ENCODE results near the gene SYS1.
"Not testable (repeated sequence)": the region's sequence is repeated elsewhere in the genome, so short reads cannot be mapped to it uniquely, and the experiment has no call there.

The SYS1 gene

DNA sequence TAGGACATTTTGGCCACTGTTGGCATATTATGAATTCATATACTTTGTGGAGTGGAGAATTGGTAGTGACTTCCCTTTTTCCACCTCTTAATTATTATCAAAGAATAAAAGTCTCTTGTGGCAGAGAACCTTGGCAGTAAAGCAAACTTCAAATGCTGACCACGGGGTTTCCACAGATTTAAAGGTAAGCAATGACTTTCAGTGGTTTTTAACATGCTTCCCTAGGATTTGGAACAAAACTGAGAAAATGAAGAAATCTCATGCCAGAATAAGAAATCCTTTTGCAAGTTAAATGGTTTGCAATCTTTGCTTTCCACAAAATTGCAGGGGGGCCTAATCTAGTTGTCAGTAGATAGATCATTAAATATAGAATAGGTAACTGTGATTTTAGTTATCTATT, 12.7 kb upstream of the SYS1 start:
- Histone ChIP-seq H3K36me3 (ENCODE audit: control insufficient read depth, low read length) (no peaks in the 10 kb centered on the region), H3K27me3 (ENCODE audit: control insufficient read depth, low read length) (peaks cover 50% of the 10 kb centered on the region), H4K20me1 (ENCODE audit: control insufficient read depth, insufficient read depth, low read depth, low read length) (no peaks in the 10 kb centered on the region), H3K9me3 (ENCODE audit: control insufficient read depth, insufficient read depth, low read length) (no peaks in the 10 kb centered on the region), H3K4me1 (ENCODE audit: control insufficient read depth, low read length) (no peaks in the 10 kb centered on the region), H3K79me2 (ENCODE audit: control insufficient read depth, low read length) (no peaks in the 10 kb centered on the region), H3K4me3 (ENCODE audit: low read length) (no peak overlapping the region), H3K27ac (ENCODE audit: low read depth, low read length) (no peak overlapping the region), H3K9me2 (replicated peaks; ENCODE audit: control insufficient read depth, low read length) (no peaks in the 10 kb centered on the region), H3K4me2 (ENCODE audit: low read length) (no peak overlapping the region), H3F3A (ENCODE audit: control insufficient read depth, insufficient read depth) (no peaks in the 10 kb centered on the region)
- TF ChIP-seq EZH2phosphoT487 (IDR thresholded peaks at IDR 0.05; ENCODE audit: borderline replicate concordance, low read length) (no peak), CTCF (IDR thresholded peaks at IDR 0.05; ENCODE audit: low read depth, low read length, poor library complexity, severe bottlenecking) (no peak)

- not testable (repeated sequence) for H3K4me3 ChIP-seq (ENCODE audit: low read length); H3K27ac ChIP-seq (ENCODE audit: low read depth, low read length); H4K20me1 ChIP-seq (ENCODE audit: control insufficient read depth, insufficient read depth, low read depth, low read length); H3K4me2 ChIP-seq (ENCODE audit: low read length); H3K9me2 ChIP-seq (replicated peaks; ENCODE audit: control insufficient read depth, low read length); H3K4me1 ChIP-seq (ENCODE audit: control insufficient read depth, low read length); H3K36me3 ChIP-seq (ENCODE audit: control insufficient read depth, low read length); H3F3A ChIP-seq (ENCODE audit: control insufficient read depth, insufficient read depth); H3K79me2 ChIP-seq (ENCODE audit: control insufficient read depth, low read length); H3K9me3 ChIP-seq (ENCODE audit: control insufficient read depth, insufficient read depth, low read length)
- peaks cover 45% of the 10 kb centered on the region for H3K27me3 ChIP-seq (ENCODE audit: control insufficient read depth, low read length)
Measured at GRCh38 chr20:45350795-45351194, 12.2 kb upstream of the SYS1 start.

DNA sequence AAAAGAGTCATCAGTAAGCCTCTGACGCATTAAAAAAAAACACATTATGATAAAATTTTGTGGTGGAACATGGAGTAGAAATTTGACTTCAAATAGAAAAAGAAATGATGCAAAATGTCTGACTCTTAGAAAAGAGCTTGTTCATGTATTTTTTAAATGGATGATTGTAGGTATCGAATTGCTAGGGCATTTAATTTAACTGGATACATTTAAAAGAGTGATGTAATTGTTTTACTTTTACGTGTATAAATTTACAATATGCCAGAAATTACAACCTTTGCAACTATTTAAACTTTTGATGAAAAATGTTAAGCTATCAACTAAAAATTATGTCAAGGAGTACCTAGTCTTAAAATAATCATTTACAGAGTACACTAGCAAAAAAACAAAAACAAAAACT, 10.2 kb upstream of the SYS1 start:
- Histone ChIP-seq H3K36me3 (ENCODE audit: control insufficient read depth, low read length) (no peaks in the 10 kb centered on the region), H3K79me2 (ENCODE audit: control insufficient read depth, low read length) (no peaks in the 10 kb centered on the region), H3K27ac (ENCODE audit: low read depth, low read length) (no peak overlapping the region), H3K9me3 (ENCODE audit: control insufficient read depth, insufficient read depth, low read length) (no peaks in the 10 kb centered on the region), H3K4me1 (ENCODE audit: control insufficient read depth, low read length) (no peaks in the 10 kb centered on the region), H3F3A (ENCODE audit: control insufficient read depth, insufficient read depth) (no peaks in the 10 kb centered on the region), H3K9me2 (replicated peaks; ENCODE audit: control insufficient read depth, low read length) (no peaks in the 10 kb centered on the region), H3K4me3 (ENCODE audit: low read length) (no peak overlapping the region), H3K4me2 (ENCODE audit: low read length) (no peak overlapping the region), H3K27me3 (ENCODE audit: control insufficient read depth, low read length) (peaks cover 26% of the 10 kb centered on the region), H4K20me1 (ENCODE audit: control insufficient read depth, insufficient read depth, low read depth, low read length) (no peaks in the 10 kb centered on the region)
- no peak for TF ChIP-seq EZH2phosphoT487 (IDR thresholded peaks at IDR 0.05; ENCODE audit: borderline replicate concordance, low read length)
- TF ChIP-seq CTCF (IDR thresholded peaks at IDR 0.05; ENCODE audit: low read depth, low read length, poor library complexity, severe bottlenecking), result no peak

- peaks cover 7% of the 10 kb centered on the region for H3K4me1 ChIP-seq (ENCODE audit: control insufficient read depth, low read length)
- no peak for TF ChIP-seq CTCF (IDR thresholded peaks at IDR 0.05; ENCODE audit: low read depth, low read length, poor library complexity, severe bottlenecking)
- no peak for TF ChIP-seq EZH2phosphoT487 (IDR thresholded peaks at IDR 0.05; ENCODE audit: borderline replicate concordance, low read length)
- no peaks in the 10 kb centered on the region for H3F3A ChIP-seq (ENCODE audit: control insufficient read depth, insufficient read depth)
- peaks cover 17% of the 10 kb centered on the region for H3K27me3 ChIP-seq (ENCODE audit: control insufficient read depth, low read length)
- H4K20me1 ChIP-seq (ENCODE audit: control insufficient read depth, insufficient read depth, low read depth, low read length), result no peaks in the 10 kb centered on the region
- no peaks in the 10 kb centered on the region for H3K9me3 ChIP-seq (ENCODE audit: control insufficient read depth, insufficient read depth, low read length)
- no peak overlapping the region for H3K4me2 ChIP-seq (ENCODE audit: low read length)
- H3K9me2 ChIP-seq (replicated peaks; ENCODE audit: control insufficient read depth, low read length), result no peaks in the 10 kb centered on the region
- H3K27ac ChIP-seq (ENCODE audit: low read depth, low read length), result no peak overlapping the region
- H3K79me2 ChIP-seq (ENCODE audit: control insufficient read depth, low read length), result no peaks in the 10 kb centered on the region
- H3K4me3 ChIP-seq (ENCODE audit: low read length), result no peak overlapping the region
- no peaks in the 10 kb centered on the region for H3K36me3 ChIP-seq (ENCODE audit: control insufficient read depth, low read length)
Measured at GRCh38 chr20:45353746-45354145, 9.2 kb upstream of the SYS1 start.
